Endothelial cell of umbilical vein (primary cell): Measurements from ENCODE around the gene IGSF23. TPM values are rescaled to one million over a fixed set of nuclear protein-coding genes. Genes with fewer than 3 reads are reported as not detected.
"Not testable (repeated sequence)": the region's sequence is repeated elsewhere in the genome, so short reads cannot be mapped to it uniquely, and the experiment has no call there.

Experiments
- BruUV-seq: library from RNA; stranded (reverse); fragments of 400-500 nt; replicated peaks from 2 replicates; lab custom pipeline; 2021; lab: Mats Ljungman, UMichigan
- CTCF ChIA-PET: fragments of 300-600, 350-600 bp; sonication (Branson Sonifier 250); formaldehyde crosslinking; loops from one replicate; lab custom pipeline; 2021; ENCODE audit warnings: antibody characterized with exemption, inconsistent platforms; lab: Charles Lee
- POLR2A ChIA-PET: fragments of 300-600, 350-600 bp; sonication (Branson Sonifier 250); formaldehyde crosslinking; loops from one replicate; lab custom pipeline; 2021; ENCODE audit warnings: antibody characterized with exemption, inconsistent platforms; lab: Charles Lee
- DNase-seq: peaks from one replicate; pipeline ENCODE4 v3.0.0-alpha.2; 2011; ENCODE audit warnings: low read depth, low spot score
- FAIRE-seq: peaks from 2 replicates; lab custom pipeline; 2011; peaks lifted over from hg19 to GRCh38; lab: Jason Lieb, UNC
- H2AFZ ChIP-seq: 2 replicates; pipeline ENCODE4 v1.6.0; 2012; ENCODE audit warnings: low read depth, low read length, control low read depth, inconsistent platforms
- H3K27ac ChIP-seq: 2 replicates; pipeline ENCODE4 v1.5.1; 2011; ENCODE audit warnings: low read depth, mild to moderate bottlenecking, control low read depth, low read length, moderate library complexity; ENCODE audit not compliant: insufficient read depth
- H3K27me3 ChIP-seq, 2 experiments: 2 replicates each; pipeline versions ENCODE4 v1.6.0 to v1.6.1; 2011; ENCODE audit warnings: low read length in 2 of 2, mixed read lengths in 1 of 2; ENCODE audit not compliant: control insufficient read depth in 2 of 2, insufficient read depth in 2 of 2
- H3K36me3 ChIP-seq, 2 experiments: 2 replicates in 1 of 2; 3 replicates in 1 of 2; pipeline ENCODE4 v1.5.1; 2011; ENCODE audit warnings: low read length in 2 of 2, mild to moderate bottlenecking in 1 of 2, moderate library complexity in 1 of 2; ENCODE audit not compliant: control insufficient read depth in 2 of 2, insufficient read depth in 2 of 2; ENCODE audit errors: extremely low read depth in 1 of 2
- H3K4me1 ChIP-seq: 3 replicates; pipeline ENCODE4 v1.5.1; 2011; ENCODE audit warnings: mild to moderate bottlenecking, low read length; ENCODE audit not compliant: control insufficient read depth, insufficient read depth; ENCODE audit errors: extremely low read depth
- H3K4me2 ChIP-seq: 2 replicates; pipeline ENCODE4 v1.6.1; 2011; ENCODE audit warnings: low read length, control low read depth, mixed read lengths; ENCODE audit not compliant: insufficient read depth
- H3K4me3 ChIP-seq, 3 experiments: fragments of 200-600 bp in 1 of 3; sonication (generic), shearing (Covaris generic) in 1 of 3; replicated peaks in 1 of 3; 2 replicates each; pipeline ENCODE4 v1.5.1; 2011 to 2016; ENCODE audit warnings: control low read depth in 3 of 3, low read length in 3 of 3, mild to moderate bottlenecking in 2 of 3, inconsistent platforms in 1 of 3, low read depth in 1 of 3, moderate library complexity in 1 of 3; ENCODE audit not compliant: insufficient read depth in 1 of 3
- H3K79me2 ChIP-seq: 2 replicates; pipeline ENCODE4 v1.6.0; 2012; ENCODE audit warnings: low read length, inconsistent platforms; ENCODE audit not compliant: control insufficient read depth, insufficient read depth
- H3K9ac ChIP-seq: replicated peaks from 2 replicates; pipeline ENCODE3; 2011; ENCODE audit warnings: low read length, control low read depth; ENCODE audit not compliant: insufficient read depth; ENCODE audit errors: extremely low read depth
- H3K9me1 ChIP-seq: replicated peaks from 3 replicates; pipeline ENCODE4 v1.6.0; 2011; ENCODE audit warnings: mild to moderate bottlenecking, low read length; ENCODE audit not compliant: control insufficient read depth, insufficient read depth; ENCODE audit errors: extremely low read depth
- H3K9me3 ChIP-seq: replicated peaks from 2 replicates; pipeline ENCODE4 v1.5.1; 2012; ENCODE audit warnings: low read length, inconsistent platforms; ENCODE audit not compliant: control insufficient read depth, insufficient read depth
- H4K20me1 ChIP-seq: replicated peaks from 2 replicates; pipeline ENCODE3; 2011; ENCODE audit warnings: mild to moderate bottlenecking, low read length; ENCODE audit not compliant: control insufficient read depth, insufficient read depth; ENCODE audit errors: extremely low read depth
- EZH2 ChIP-seq: IDR thresholded peaks from 2 replicates; pipeline ENCODE4 v1.6.1; 2012; ENCODE audit warnings: borderline replicate concordance, low read depth, mild to moderate bottlenecking, moderate library complexity, low read length, inconsistent platforms; ENCODE audit not compliant: severe bottlenecking
- FOS ChIP-seq: IDR thresholded peaks from 2 replicates; pipeline ENCODE4 v1.6.1; 2011; ENCODE audit warnings: mild to moderate bottlenecking, low read length, moderate library complexity, borderline replicate concordance; ENCODE audit not compliant: insufficient read depth
- GATA2 ChIP-seq: IDR thresholded peaks from 2 replicates; pipeline ENCODE4 v1.7.0; 2011; ENCODE audit warnings: low read depth, mild to moderate bottlenecking, moderate library complexity, mixed read lengths, low read length; ENCODE audit not compliant: insufficient read length, insufficient read depth
- JUN ChIP-seq: IDR thresholded peaks from 2 replicates; pipeline ENCODE4 v1.6.1; 2011; ENCODE audit warnings: borderline replicate concordance, low read depth; ENCODE audit not compliant: insufficient read length, insufficient read depth
- MAX ChIP-seq: IDR thresholded peaks from 2 replicates; pipeline ENCODE4 v1.6.1; 2011; ENCODE audit not compliant: insufficient read depth, insufficient read length
- MYC ChIP-seq: IDR thresholded peaks from one replicate; pipeline ENCODE4 v1.6.1; 2011; ENCODE audit warnings: mild to moderate bottlenecking, low read depth, low read length
- POLR2A ChIP-seq: IDR thresholded peaks from 2 replicates; pipeline ENCODE4 v1.6.1; 2012; ENCODE audit warnings: low read depth, mild to moderate bottlenecking, control low read depth, low read length
- POLR2AphosphoS5 ChIP-seq: IDR thresholded peaks from 2 replicates; pipeline ENCODE4 v1.6.1; 2012; ENCODE audit warnings: low read depth, mild to moderate bottlenecking, control low read depth, low read length, moderate library complexity; ENCODE audit not compliant: insufficient read depth
- dilution Hi-C: fragments of 300-500 bp; cut with MboI; formaldehyde crosslinking; loops from one replicate; pipeline ENCODE4 v1.15.0; 2019; ENCODE audit warnings: low sequenced_read_pairs; ENCODE audit not compliant: extremely low pct_ligation_motif_present
- intact Hi-C: fragments of 100-400 bp; cut with micrococcal nuclease; formaldehyde crosslinking; loops from one replicate; pipeline ENCODE4 v1.10.0; 2022
- polyA plus RNA-seq, 4 experiments: library from polyadenylated mRNA; depleted of rRNA in 3 of 4; stranded (reverse) in 3 of 4; unstranded in 1 of 4; fragments of >200 nt; gene quantifications; 2 replicates each; pipeline versions ENCODE4 v1.2.1 to v1.2.3, GENCODE V29; 2011 to 2012; ENCODE audit warnings: missing spikeins in 1 of 4
- total RNA-seq: library from RNA; stranded (reverse); gene quantifications from 2 replicates; pipeline ENCODE4 v1.2.3, GENCODE V29; 2021
- TF ChIP-seq, protein P1 (sequence below), 2 donors: IDR thresholded peaks; 1 replicate in 1 of 2; 2 replicates in 1 of 2; pipeline ENCODE4 v1.5.1; 2011; ENCODE audit warnings: low read length in 2 of 2, mild to moderate bottlenecking in 2 of 2, moderate library complexity in 2 of 2, control low read depth in 1 of 2, inconsistent platforms in 1 of 2, low read depth in 1 of 2; ENCODE audit not compliant: insufficient read depth in 1 of 2; ENCODE audit errors: extremely low read depth in 1 of 2

The IGSF23 gene
- total and polyA plus RNA-seq, 2 donors (not counting 3 experiments of a cell fraction or from before 2014, with no cell fraction given) = 0.73 TPM; not detected in 1

DNA sequence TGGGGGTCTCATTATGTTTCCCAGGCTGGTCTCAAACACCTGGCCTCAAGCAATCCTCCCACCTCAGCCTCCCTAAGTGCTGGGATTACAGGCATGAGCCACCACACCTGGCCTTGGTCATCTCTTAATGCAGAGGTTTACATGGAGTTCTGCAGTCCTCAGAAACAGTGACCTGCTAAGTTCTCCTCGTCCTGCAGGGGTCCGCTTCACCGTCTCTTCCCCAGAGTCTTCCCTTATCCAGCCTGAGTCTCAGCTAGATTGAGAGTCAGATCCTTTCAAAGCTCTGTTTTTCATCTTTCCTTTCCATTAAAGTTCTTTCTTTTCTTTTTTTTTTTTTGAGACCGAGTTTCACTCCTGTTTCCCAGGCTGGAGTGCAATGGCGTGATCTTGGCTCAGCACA is 2.9 kb upstream of the IGSF23 start:
- DNase-seq, BruUV-seq, H3K4me3 ChIP-seq, H3K9ac ChIP-seq, H3K9me3 ChIP-seq, H3K27me3 ChIP-seq, dilution Hi-C loops, H3K9me1 ChIP-seq, H2AFZ ChIP-seq, H3K4me2 ChIP-seq, FAIRE-seq, H3K36me3 ChIP-seq, H3K79me2 ChIP-seq, intact Hi-C loops, H3K27ac ChIP-seq, H4K20me1 ChIP-seq: not testable (repeated sequence)
- ChIA-PET CTCF (interaction anchor here (1.0 to 2.3 kb wide), 8 partner anchors 8 to 56 kb away, joined by 3 to 9 read pairs (median 4); partner anchors contain the start of gene PVR), POLR2A (interaction anchor here (1.2 kb wide), 1 partner anchor 33 kb away, joined by 3 read pairs; the partner anchor contains the start of gene PVR)
- peaks cover 33% of the 10 kb centered on the region for H3K4me1 ChIP-seq
- TF ChIP-seq, protein P1, sequence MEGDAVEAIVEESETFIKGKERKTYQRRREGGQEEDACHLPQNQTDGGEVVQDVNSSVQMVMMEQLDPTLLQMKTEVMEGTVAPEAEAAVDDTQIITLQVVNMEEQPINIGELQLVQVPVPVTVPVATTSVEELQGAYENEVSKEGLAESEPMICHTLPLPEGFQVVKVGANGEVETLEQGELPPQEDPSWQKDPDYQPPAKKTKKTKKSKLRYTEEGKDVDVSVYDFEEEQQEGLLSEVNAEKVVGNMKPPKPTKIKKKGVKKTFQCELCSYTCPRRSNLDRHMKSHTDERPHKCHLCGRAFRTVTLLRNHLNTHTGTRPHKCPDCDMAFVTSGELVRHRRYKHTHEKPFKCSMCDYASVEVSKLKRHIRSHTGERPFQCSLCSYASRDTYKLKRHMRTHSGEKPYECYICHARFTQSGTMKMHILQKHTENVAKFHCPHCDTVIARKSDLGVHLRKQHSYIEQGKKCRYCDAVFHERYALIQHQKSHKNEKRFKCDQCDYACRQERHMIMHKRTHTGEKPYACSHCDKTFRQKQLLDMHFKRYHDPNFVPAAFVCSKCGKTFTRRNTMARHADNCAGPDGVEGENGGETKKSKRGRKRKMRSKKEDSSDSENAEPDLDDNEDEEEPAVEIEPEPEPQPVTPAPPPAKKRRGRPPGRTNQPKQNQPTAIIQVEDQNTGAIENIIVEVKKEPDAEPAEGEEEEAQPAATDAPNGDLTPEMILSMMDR (IDR thresholded peaks at IDR 0.05; ENCODE audit: extremely low read depth in 1 of 2, insufficient read depth in 1 of 2, low read depth in 1 of 2, low read length in 2 of 2) = peak in 1 of 2 donors; percentile 18

GRCh38 chr19:44611812-44612295 is 1.5 kb upstream of the IGSF23 start:
- H3K9me3 ChIP-seq = no peaks in the 10 kb centered on the region
- ChIA-PET CTCF (interaction anchor here (1.6 to 2.3 kb wide), 2 partner anchors 37 to 41 kb away, joined by 5 to 9 read pairs; no protein-coding TSS in a partner anchor), POLR2A (no interaction called here)
- no peaks in the 10 kb centered on the region for H3K79me2 ChIP-seq
- H3K9ac ChIP-seq = no peak overlapping the region
- H3K36me3 ChIP-seq = no peaks in the 10 kb centered on the region
- intact Hi-C loops (no loop called here), dilution Hi-C loops (no loop called here)
- no peak overlapping the region for H3K27ac ChIP-seq
- no peaks in the 10 kb centered on the region for H3K27me3 ChIP-seq
- FAIRE-seq (no peak), DNase-seq (no peak)
- no peaks in the 10 kb centered on the region for H3K9me1 ChIP-seq
- H3K4me1 ChIP-seq = peaks cover 22% of the 10 kb centered on the region
- H3K4me3 ChIP-seq = no peak overlapping the region
- no peak for TF ChIP-seq FOS
- TF ChIP-seq MYC = no peak
- TF ChIP-seq, protein P1 (IDR thresholded peaks at IDR 0.05; ENCODE audit: extremely low read depth in 1 of 2, insufficient read depth in 1 of 2, low read depth in 1 of 2, low read length in 2 of 2) = no peak
- TF ChIP-seq POLR2A = no peak
- no peak for TF ChIP-seq JUN
- no peak for TF ChIP-seq GATA2
- TF ChIP-seq EZH2 = no peak
- no peak for TF ChIP-seq POLR2AphosphoS5
- no peak for TF ChIP-seq MAX
- no peaks in the 10 kb centered on the region for H4K20me1 ChIP-seq
- no peak overlapping the region for H3K4me2 ChIP-seq
- BruUV-seq = no TSS peak
- no peak overlapping the region for H2AFZ ChIP-seq
